ENCODE measurements around the gene BCAP31.

DNA sequence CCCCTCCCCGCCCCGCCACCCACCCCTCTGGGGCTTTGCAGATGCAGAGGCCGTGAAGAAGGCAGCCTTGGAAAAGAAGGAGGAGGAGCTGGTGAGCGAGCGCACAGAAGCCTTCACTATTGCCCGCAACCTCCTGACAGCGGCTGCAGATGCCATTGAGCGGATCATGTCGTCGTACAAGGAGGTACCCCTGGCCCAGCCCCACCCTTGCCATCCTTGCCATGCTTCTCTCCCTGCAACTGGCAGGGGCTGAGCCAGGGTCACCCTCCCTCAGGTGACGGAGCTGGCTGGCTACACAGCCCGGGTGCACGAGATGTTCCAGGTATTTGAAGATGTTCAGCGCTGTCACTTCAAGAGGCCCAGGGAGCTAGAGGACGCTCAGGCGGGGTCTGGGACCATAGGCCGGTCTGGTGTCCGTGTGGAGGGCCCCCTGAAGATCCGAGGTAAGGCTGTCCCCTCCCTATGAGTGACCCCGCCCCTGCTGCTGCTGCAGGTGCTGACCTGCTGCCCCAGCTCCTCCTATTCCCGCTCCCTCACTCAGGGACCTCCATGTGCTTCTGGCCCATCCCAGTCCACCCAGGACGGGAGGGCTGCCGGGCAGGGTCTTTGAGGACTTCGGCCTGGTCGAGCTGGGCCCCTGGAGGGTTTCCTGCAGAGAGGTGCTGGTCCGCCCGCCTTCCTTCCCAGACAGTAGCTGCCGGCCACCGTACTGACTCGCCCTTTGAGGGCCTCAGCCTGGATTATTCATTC, 12.1 kb upstream of the BCAP31 start:
- TF ChIP-seq, protein P1, sequence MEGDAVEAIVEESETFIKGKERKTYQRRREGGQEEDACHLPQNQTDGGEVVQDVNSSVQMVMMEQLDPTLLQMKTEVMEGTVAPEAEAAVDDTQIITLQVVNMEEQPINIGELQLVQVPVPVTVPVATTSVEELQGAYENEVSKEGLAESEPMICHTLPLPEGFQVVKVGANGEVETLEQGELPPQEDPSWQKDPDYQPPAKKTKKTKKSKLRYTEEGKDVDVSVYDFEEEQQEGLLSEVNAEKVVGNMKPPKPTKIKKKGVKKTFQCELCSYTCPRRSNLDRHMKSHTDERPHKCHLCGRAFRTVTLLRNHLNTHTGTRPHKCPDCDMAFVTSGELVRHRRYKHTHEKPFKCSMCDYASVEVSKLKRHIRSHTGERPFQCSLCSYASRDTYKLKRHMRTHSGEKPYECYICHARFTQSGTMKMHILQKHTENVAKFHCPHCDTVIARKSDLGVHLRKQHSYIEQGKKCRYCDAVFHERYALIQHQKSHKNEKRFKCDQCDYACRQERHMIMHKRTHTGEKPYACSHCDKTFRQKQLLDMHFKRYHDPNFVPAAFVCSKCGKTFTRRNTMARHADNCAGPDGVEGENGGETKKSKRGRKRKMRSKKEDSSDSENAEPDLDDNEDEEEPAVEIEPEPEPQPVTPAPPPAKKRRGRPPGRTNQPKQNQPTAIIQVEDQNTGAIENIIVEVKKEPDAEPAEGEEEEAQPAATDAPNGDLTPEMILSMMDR (IDR thresholded peaks at IDR 0.05): no peak
- TF ChIP-seq POLR2A (IDR thresholded peaks at IDR 0.05): no peak
